Astrocyte (in vitro differentiated cells and primary cell): Measurements from ENCODE around the gene IFIT1.

Experiments
- CTCF ChIP-seq: IDR thresholded peaks from 2 replicates; pipeline ENCODE4 v1.5.1; 2011; ENCODE audit warnings: low read depth, mild to moderate bottlenecking, inconsistent platforms, low read length, moderate library complexity; ENCODE audit not compliant: insufficient read depth
- EZH2 ChIP-seq: IDR thresholded peaks from 2 replicates; pipeline ENCODE4 v1.6.1; 2012; ENCODE audit warnings: mild to moderate bottlenecking, low read length, inconsistent platforms; ENCODE audit not compliant: insufficient read depth

GRCh38 chr10:89390476-89391225 is 1.8 kb upstream of the IFIT1 start:
- no peak for TF ChIP-seq CTCF
- TF ChIP-seq EZH2 = no peak
